Hematopoietic multipotent progenitor cell (in vitro differentiated cells): ENCODE measurements around the gene IQSEC3. TPM values are rescaled to one million over a fixed set of nuclear protein-coding genes. Genes with fewer than 3 reads are reported as not detected.
"Not testable (repeated sequence)": the region's sequence is repeated elsewhere in the genome, so short reads cannot be mapped to it uniquely, and the experiment has no call there.

Experiments used
- DNase-seq, 3 donors: peaks; one replicate each; pipeline ENCODE4 v3.0.0-alpha.2; 2011 to 2015; ENCODE audit warnings: low read depth in 2 of 3, low spot score in 2 of 3
- total RNA-seq: library from RNA; depleted of rRNA; stranded (reverse); fragments of >200 nt; gene quantifications from one replicate; pipeline ENCODE4 v1.2.3, GENCODE V29; 2012

The IQSEC3 gene
- total RNA-seq, 1 donor, result 3.8 TPM

DNA sequence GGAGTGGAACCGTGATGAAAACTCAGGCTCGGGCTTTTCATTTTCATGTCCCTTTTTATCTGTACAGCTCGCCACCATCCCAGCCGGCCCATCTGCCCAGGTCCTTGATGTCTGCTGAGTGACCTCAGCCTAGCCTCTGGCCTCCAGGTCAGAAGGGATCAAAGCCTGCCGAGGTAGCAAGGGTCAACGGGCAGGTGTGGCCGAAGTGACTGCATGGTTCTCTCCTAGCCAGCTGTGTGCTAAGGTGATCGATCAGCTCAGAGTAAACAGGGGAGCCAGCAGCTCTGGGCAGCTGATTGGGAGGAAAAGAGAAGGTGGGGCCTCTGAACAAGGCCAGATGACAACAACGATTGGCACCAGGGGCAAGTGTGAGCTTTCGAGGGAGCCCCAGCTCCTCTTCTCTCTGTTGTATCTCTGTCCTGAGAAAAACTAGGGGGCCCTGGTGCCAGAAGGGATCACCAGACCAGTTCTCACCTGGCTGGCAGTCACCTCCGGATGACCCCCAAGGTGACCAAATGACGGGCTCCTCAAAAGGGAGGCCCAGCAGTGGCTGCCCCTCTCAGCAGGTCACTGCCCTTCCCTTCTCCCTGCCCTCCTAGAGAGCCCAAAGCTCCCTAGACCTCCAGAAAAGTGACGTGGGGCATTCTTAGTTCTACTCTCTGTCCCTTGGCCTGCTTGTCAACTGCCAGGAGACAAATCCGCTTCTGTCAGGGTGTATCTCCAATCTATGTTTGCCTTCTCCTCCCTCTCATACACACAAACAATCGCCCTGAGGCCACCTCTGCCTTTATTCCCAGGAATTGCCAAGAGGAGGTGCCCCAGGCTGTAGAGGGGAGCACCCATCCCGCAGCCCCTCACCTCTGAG, 143.9 kb downstream of the IQSEC3 start:
- DNase-seq, result no peak

GRCh38 chr12:211142-211465, 144.5 kb downstream of the IQSEC3 start:
- DNase-seq, result no peak

DNA sequence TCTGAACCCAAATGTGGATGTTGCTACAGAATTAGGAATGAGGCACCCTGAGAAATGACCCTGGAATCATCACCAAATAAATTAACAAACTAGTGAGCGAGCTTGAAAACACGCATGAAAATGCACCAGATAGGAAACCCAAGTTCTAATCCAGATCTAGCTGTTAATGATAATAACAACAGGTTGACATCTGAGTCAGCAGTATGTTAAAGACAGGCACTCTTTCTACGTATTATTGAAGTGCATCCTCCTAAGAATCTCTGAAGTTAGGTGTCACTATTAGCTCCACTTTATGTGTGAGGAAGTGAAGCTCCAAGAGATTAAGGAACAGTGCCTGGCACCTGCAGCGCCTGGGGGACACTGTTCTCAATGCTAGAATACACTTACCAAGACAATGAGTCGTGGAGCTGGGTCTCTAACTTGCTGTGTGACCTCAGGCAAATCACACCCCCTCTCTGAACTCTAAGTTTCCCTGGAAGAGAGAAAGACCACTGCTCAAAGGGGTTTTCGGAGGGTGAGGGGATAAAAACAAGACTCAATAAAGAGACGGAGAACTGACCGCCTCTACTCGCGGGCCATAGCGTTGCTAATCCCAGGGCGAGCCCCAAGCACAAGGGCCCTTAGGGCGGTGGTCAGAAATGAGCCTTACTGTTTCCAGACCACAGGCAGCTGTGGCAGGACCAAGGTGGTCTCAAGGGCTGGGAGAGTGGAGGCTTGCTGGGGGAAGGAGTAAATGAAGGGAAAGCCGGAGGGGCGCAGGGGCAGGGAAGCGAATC, 145.3 kb downstream of the IQSEC3 start:
- no peak for DNase-seq

DNA sequence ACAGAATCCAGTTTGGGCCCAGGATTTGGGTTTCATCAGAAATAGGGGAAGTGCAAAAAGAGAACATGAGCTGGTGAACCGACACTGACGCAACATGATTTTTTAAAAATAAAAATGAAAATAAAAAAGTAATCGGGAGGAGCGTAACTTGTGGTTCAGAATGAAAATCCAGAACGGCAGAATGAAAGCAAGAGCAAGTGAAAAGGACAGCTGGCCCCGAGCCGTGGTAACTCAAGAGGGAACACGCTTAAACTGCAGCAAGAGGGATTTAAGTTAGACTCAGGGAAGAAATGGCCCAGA, 145.8 kb downstream of the IQSEC3 start:
- DNase-seq, result peak in 1 of 3 donors; percentile 69

GRCh38 chr12:212715-213526, 146.4 kb downstream of the IQSEC3 start:
- DNase-seq, result no peak

DNA sequence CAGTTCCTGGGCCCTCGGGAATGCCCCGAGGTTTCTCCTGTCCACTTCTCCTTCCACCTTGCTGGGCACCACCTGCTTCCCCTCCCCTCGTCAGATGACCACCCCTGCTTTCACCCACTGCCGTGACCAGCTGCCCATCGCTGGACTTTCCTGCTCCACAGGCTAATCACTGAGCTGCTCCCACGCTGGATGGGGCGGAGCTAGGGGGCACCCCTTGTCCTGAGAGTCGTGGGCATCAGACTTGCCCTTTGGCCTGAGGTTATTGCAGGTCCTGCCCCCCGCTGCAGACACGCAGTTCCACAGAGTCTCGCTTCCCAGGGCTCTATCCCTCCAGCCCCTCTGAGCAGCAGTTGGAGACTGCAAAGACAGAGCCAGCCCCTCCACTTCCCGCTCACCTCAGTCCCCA, 147.0 kb downstream of the IQSEC3 start:
- DNase-seq, result no peak

GRCh38 chr12:214003-214741, 147.6 kb downstream of the IQSEC3 start, which contains the start of gene SLC6A12:
Gene SLC6A12, minus strand, starts transcription at chr12:214157. Its CDS starts 4,171 bp downstream, at chr12:209986.
- no peak for DNase-seq

GRCh38 chr12:215116-215515, 148.5 kb downstream of the IQSEC3 start:
- no peak for DNase-seq

DNA sequence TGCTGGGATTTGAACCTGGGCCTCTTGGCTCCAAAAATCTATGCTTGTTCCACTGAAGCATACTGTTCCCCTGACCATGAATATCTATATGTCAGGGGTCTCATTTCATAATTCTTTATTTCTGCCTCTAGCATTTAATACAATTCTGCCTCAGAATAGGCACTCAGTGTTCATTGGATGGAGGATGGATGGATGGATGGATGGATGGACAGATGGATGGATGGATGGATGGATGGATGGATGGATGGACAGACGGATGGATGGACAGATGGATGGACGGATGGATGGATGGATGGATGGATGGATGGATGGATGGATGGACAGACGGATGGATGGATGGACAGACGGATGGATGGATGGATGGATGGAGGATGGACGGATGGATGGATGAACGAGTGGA, 150.5 kb downstream of the IQSEC3 start:
- not testable (repeated sequence) for DNase-seq

DNA sequence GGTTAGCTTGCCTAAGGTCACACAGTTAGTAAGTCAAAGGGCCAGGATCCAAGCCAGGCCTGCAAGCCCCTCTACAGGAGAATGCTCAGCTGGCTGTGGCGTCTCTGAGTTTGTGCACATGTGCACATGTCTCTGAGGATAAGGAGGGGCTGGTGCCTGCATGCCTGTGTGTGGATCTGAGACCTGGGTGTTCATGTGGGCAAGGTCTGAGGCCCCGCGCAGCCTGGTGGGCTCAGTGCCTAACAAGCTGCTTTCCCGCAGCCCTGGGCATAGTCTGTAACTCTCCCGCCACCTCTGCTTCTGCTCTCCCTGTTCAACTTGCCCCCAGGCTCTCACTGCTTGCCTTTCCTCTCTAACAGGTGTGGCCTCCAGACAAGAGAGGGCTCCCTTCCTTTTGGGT, 151.7 kb downstream of the IQSEC3 start:
- no peak for DNase-seq

- no peak for DNase-seq
These were observed 152.4 kb downstream of the IQSEC3 start for GRCh38 chr12:218728-219590.

DNA sequence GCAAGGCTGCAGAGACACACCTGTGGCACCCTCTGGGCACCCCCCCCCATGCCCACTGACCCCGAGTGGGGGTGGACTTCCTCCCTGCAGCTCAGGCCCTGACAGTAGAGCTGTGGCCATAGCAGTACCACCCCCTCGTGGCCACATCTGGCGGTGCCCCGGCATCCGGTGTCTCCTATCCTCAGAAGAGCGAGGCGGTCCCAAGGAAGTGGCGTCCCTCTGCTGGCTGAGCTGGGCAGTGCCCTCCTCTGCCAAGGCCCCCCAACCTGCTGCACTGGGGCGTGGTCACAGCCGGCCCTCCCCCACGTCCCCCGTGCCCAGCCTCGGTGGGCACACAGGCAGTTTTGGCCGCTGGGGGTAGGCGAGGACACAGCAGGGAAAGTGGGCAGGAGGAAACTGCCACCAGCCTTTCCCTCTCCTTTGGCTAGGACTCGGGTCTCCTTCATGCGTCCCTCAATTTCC, 153.4 kb downstream of the IQSEC3 start:
- peak in 2 of 3 donors; percentile 88 to 90 for DNase-seq

GRCh38 chr12:220491-220890, 153.9 kb downstream of the IQSEC3 start:
- no peak for DNase-seq

- no peak for DNase-seq
These were observed 154.5 kb downstream of the IQSEC3 start for GRCh38 chr12:220946-221550.

DNA sequence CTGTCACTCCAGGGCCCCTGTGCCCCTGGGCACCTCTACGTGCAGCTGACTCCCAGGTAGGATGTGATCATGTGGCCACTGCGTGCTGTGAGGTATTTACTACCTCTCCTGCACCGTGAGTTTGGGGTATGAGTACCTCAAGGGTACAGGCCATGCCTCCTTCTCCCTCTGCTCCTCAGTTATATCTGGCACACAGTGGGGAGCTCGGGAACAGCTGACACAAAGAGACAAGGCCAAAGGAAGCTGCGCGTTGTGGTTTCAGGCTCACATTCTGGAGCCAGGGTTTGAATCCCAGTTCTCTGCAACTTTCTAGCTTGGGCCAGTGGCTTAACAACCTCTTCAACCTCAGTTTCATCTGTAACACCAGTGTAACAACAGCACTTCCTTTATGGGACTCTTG, 155.2 kb downstream of the IQSEC3 start:
- no peak for DNase-seq

DNA sequence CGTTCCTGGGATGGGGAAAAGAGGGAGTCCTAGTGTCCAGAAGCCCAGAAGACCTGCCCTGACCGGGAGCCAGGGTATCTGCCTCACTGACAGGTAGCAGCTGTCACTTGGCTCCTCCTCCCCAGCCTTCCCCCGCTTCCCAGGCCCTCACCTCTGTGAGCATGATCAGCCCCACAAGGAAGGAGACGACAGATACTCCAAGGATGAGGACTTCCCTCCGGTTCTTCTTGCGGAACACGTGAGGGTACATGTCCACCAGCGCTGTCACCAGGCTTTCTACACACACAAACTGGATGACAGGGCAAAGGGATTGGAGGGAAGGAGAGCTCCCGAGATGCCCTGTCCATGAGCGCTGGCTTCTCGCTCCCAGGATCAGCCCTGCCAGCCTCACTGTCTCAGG, 157.3 kb downstream of the IQSEC3 start:
- no peak for DNase-seq

- no peak for DNase-seq
These were observed 157.8 kb downstream of the IQSEC3 start for GRCh38 chr12:224330-224729.

- no peak for DNase-seq
These were observed 158.4 kb downstream of the IQSEC3 start for GRCh38 chr12:225012-225411.

DNA sequence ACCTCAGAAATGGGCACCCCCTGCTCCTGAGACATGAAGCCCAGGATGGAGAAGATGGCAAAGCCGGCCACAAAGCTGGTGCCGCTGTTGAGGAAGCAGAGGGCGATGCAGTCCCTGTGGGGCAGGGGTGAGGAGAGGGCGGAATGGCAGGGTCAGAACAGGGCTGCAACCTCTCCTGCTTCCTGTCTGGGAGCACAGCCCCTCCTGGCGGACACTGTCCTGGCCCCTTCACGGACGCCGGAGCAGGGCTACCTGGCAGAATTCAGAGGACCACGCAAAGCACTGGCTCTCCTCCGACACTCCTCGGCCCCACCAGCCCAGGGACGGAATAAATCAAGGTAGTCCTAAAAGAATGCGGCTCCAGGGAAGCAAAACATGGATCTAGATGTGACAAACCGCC, 159.8 kb downstream of the IQSEC3 start:
- no peak for DNase-seq
